GM12892 (cell line): ENCODE data around the gene SCLY.

ENCODE experiments used
- POLR2A ChIP-seq: IDR thresholded peaks from 2 replicates; pipeline ENCODE4 v1.6.1; 2011; ENCODE audit warnings: low read depth, low read length, control low read depth
- TAF1 ChIP-seq: IDR thresholded peaks from 2 replicates; pipeline ENCODE4 v1.6.1; 2011; ENCODE audit warnings: low read depth, mild to moderate bottlenecking, control low read depth, low read length, borderline replicate concordance

- no peak for TF ChIP-seq TAF1
- no peak for TF ChIP-seq POLR2A
Observed at GRCh38 chr2:238131761-238132462, 71.1 kb downstream of the SCLY start.
